ENCODE measurements around the gene AHDC1. TPM values are rescaled to one million over a fixed set of nuclear protein-coding genes. Genes with fewer than 3 reads are reported as not detected.
"Not testable (repeated sequence)": the region's sequence is repeated elsewhere in the genome, so short reads cannot be mapped to it uniquely, and the experiment has no call there.

Gene AHDC1
- polyA plus RNA-seq, 1 donor (not counting 4 experiments of a cell fraction or from before 2014, with no cell fraction given) = 4.2 TPM

DNA sequence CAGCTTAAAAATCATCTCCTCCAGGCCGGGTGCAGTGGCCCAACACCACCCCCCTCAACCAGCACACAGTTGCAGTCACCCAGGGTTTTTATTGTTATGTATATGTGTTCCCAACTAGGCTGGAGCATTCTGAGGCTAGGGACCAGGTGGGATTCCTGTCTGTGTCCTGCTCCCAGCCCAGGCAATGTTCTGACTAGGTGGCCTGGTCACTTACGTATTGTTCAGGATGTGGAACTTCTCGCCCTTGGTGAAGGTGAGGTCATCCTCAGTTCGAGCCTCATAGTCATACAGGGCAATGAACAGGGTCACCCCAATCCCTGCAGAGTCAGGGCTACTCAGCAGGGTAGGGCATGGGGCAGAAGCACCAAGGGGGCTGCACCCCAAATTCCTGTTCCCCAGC is 18.9 kb upstream of the AHDC1 start:
- no peaks in the 10 kb centered on the region for H3K27me3 ChIP-seq (ENCODE audit: control insufficient read depth, extremely low read depth, insufficient read depth, low read length)
- TF ChIP-seq, protein P1, sequence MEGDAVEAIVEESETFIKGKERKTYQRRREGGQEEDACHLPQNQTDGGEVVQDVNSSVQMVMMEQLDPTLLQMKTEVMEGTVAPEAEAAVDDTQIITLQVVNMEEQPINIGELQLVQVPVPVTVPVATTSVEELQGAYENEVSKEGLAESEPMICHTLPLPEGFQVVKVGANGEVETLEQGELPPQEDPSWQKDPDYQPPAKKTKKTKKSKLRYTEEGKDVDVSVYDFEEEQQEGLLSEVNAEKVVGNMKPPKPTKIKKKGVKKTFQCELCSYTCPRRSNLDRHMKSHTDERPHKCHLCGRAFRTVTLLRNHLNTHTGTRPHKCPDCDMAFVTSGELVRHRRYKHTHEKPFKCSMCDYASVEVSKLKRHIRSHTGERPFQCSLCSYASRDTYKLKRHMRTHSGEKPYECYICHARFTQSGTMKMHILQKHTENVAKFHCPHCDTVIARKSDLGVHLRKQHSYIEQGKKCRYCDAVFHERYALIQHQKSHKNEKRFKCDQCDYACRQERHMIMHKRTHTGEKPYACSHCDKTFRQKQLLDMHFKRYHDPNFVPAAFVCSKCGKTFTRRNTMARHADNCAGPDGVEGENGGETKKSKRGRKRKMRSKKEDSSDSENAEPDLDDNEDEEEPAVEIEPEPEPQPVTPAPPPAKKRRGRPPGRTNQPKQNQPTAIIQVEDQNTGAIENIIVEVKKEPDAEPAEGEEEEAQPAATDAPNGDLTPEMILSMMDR (optimal IDR thresholded peaks at IDR 0.05 in 1 of 3, IDR thresholded peaks at IDR 0.05 in 1 of 3, conservative IDR thresholded peaks at IDR 0.05 in 1 of 3; ENCODE audit: extremely low read depth in 1 of 3, insufficient read depth in 2 of 3, low read length in 3 of 3) = no peak
- TF ChIP-seq EZH2 (IDR thresholded peaks at IDR 0.05; ENCODE audit: low read length) = no peak
- peaks cover 10% of the 10 kb centered on the region for H3K4me1 ChIP-seq (ENCODE audit: control insufficient read depth, extremely low read depth, insufficient read depth, low read length)
- no peak overlapping the region for H3K4me2 ChIP-seq (ENCODE audit: control insufficient read depth, extremely low read depth, insufficient read depth, low read depth, low read length)
- no peak overlapping the region for H2AFZ ChIP-seq (ENCODE audit: control insufficient read depth, low read length)
- DNase-seq (ENCODE audit: low read depth, low spot score) (no peak), FAIRE-seq (no peak)
- H3K4me3 ChIP-seq (ENCODE audit: control insufficient read depth in 2 of 3, extremely low read depth in 1 of 3, insufficient read depth in 2 of 3, low read depth in 1 of 3, low read length in 3 of 3) = no peak overlapping the region
- H3K9me3 ChIP-seq (ENCODE audit: control insufficient read depth, low read depth, low read length) = no peaks in the 10 kb centered on the region
- no peak overlapping the region for H3K27ac ChIP-seq (ENCODE audit: control insufficient read depth, insufficient read depth, low read length)
- dilution Hi-C loops (cut with MboI; ENCODE audit: extremely low pct_ligation_motif_present, low sequenced_read_pairs) = no loop called here
- no peaks in the 10 kb centered on the region for H4K20me1 ChIP-seq (ENCODE audit: control insufficient read depth, extremely low read depth, insufficient read depth, low read length)
- H3K36me3 ChIP-seq (ENCODE audit: control insufficient read depth in 2 of 2, extremely low read depth in 1 of 2, insufficient read depth in 2 of 2, low read length in 2 of 2) = no peaks in the 10 kb centered on the region
- no peaks in the 10 kb centered on the region for H3K79me2 ChIP-seq (ENCODE audit: control insufficient read depth, insufficient read depth, low read length)
- no peak overlapping the region for H3K9ac ChIP-seq (ENCODE audit: control insufficient read depth, extremely low read depth, insufficient read depth, low read length)
- H3K9me1 ChIP-seq (ENCODE audit: control insufficient read depth, extremely low read depth, insufficient read depth, low read length) = no peaks in the 10 kb centered on the region

DNA sequence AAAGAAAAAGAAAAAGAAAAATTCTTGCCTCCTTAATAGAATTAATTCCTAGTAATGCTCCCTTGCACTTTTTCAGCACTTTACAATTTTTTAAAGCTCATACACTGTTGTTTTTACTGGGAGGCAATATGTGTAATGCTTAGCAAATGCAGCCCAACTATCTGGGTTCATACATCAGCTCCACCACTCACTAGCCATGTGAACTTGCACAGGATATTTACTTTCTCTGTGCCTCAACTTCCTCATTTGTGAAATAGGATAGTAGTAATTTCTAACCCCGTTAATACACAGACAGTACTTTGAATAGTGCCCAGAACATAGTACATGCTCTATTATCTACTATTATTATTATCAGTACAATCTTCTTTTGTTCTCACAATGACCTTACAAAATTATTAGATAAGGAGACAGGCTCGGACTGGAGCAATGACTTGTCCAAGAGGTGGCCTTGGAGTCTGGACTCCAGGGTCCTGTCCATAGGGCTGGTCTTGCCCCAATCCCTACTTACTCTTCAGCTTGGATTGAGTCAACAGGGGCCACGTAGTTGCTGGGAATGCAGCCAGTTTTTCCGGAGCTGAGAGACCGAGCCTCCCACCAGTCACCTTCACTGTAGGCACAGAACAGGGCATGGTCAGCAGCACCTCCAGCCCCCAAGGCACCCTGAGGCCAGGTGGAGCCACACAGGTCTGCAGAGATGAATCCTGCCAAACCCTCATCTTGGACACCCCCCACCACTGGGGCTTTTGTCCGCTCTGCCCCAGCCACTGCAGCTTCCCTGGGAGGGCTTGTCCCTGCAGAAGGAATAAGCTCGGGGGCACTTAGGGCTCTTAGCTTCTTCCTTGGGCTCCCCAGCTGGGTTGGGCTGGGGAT is 17.3 kb upstream of the AHDC1 start:
- Histone ChIP-seq H3K36me3 (ENCODE audit: control insufficient read depth in 2 of 2, extremely low read depth in 1 of 2, insufficient read depth in 2 of 2, low read length in 2 of 2) (no peaks in the 10 kb centered on the region), H3K4me3 (ENCODE audit: control insufficient read depth in 2 of 3, extremely low read depth in 1 of 3, insufficient read depth in 2 of 3, low read depth in 1 of 3, low read length in 3 of 3) (no peak overlapping the region), H3K9me3 (ENCODE audit: control insufficient read depth, low read depth, low read length) (no peaks in the 10 kb centered on the region), H3K79me2 (ENCODE audit: control insufficient read depth, insufficient read depth, low read length) (no peaks in the 10 kb centered on the region), H3K9me1 (ENCODE audit: control insufficient read depth, extremely low read depth, insufficient read depth, low read length) (no peaks in the 10 kb centered on the region), H4K20me1 (ENCODE audit: control insufficient read depth, extremely low read depth, insufficient read depth, low read length) (no peaks in the 10 kb centered on the region), H3K27ac (ENCODE audit: control insufficient read depth, insufficient read depth, low read length) (no peak overlapping the region), H2AFZ (ENCODE audit: control insufficient read depth, low read length) (no peak overlapping the region), H3K9ac (ENCODE audit: control insufficient read depth, extremely low read depth, insufficient read depth, low read length) (no peak overlapping the region), H3K4me1 (ENCODE audit: control insufficient read depth, extremely low read depth, insufficient read depth, low read length) (peaks cover 10% of the 10 kb centered on the region), H3K27me3 (ENCODE audit: control insufficient read depth, extremely low read depth, insufficient read depth, low read length) (no peaks in the 10 kb centered on the region), H3K4me2 (ENCODE audit: control insufficient read depth, extremely low read depth, insufficient read depth, low read depth, low read length) (no peak overlapping the region)
- no peak for FAIRE-seq
- TF ChIP-seq, protein P1 (optimal IDR thresholded peaks at IDR 0.05 in 1 of 3, IDR thresholded peaks at IDR 0.05 in 1 of 3, conservative IDR thresholded peaks at IDR 0.05 in 1 of 3; ENCODE audit: extremely low read depth in 1 of 3, insufficient read depth in 2 of 3, low read length in 3 of 3) = no peak
- TF ChIP-seq EZH2 (IDR thresholded peaks at IDR 0.05; ENCODE audit: low read length) = no peak
- dilution Hi-C loops (cut with MboI; ENCODE audit: extremely low pct_ligation_motif_present, low sequenced_read_pairs) = no loop called here
- DNase-seq (ENCODE audit: low read depth, low spot score) = no peak

DNA sequence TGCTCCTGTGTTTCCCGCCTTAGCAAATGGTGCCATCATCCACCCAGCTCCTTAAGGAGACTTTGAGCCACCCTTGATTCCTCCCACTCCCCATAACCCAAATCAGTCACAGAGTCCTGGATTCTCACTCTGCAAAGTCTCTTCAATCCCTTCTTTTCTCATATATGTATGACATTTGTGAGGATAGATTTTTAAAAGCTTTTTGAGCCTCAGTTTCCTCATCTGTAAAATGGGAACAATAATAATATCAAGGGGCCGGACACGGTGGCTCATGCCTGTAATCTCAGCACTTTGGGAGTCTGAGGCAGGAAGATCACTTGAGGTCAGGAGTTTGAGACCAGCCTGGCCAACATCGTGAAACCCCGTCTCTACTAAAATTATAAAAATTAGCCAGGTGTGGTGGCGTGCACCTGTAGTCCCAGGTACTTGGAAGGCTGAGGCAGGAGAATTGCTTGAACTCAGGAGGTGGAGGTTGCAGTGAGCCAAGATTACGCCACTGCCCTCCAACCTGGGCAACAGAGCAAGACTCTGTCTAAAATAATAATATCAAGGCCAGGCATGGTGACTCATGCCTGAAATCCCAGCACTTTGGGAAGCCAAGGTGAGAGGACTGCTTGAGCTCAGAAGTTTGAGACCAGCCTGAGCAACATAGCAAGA is 16.0 kb upstream of the AHDC1 start:
- H3K4me1 ChIP-seq (ENCODE audit: control insufficient read depth, extremely low read depth, insufficient read depth, low read length); H3K9me1 ChIP-seq (ENCODE audit: control insufficient read depth, extremely low read depth, insufficient read depth, low read length); H3K27me3 ChIP-seq (ENCODE audit: control insufficient read depth, extremely low read depth, insufficient read depth, low read length); H3K9ac ChIP-seq (ENCODE audit: control insufficient read depth, extremely low read depth, insufficient read depth, low read length); H3K9me3 ChIP-seq (ENCODE audit: control insufficient read depth, low read depth, low read length); H3K4me3 ChIP-seq (ENCODE audit: control insufficient read depth in 2 of 3, extremely low read depth in 1 of 3, insufficient read depth in 2 of 3, low read depth in 1 of 3, low read length in 3 of 3); DNase-seq (ENCODE audit: low read depth, low spot score); H3K27ac ChIP-seq (ENCODE audit: control insufficient read depth, insufficient read depth, low read length); H3K36me3 ChIP-seq (ENCODE audit: control insufficient read depth in 2 of 2, extremely low read depth in 1 of 2, insufficient read depth in 2 of 2, low read length in 2 of 2); H2AFZ ChIP-seq (ENCODE audit: control insufficient read depth, low read length); FAIRE-seq; H4K20me1 ChIP-seq (ENCODE audit: control insufficient read depth, extremely low read depth, insufficient read depth, low read length); dilution Hi-C loops (cut with MboI; ENCODE audit: extremely low pct_ligation_motif_present, low sequenced_read_pairs); H3K79me2 ChIP-seq (ENCODE audit: control insufficient read depth, insufficient read depth, low read length); H3K4me2 ChIP-seq (ENCODE audit: control insufficient read depth, extremely low read depth, insufficient read depth, low read depth, low read length): not testable (repeated sequence)
